Hematopoietic multipotent progenitor cell (in vitro differentiated cells): Measurements from ENCODE around the gene PTOV1. TPM values are rescaled to one million over a fixed set of nuclear protein-coding genes. Genes with fewer than 3 reads are reported as not detected.
A peak's percentile ranks its signal among the peaks of the same experiment; 100 is the strongest.

Source experiments
- DNase-seq, 3 donors: peaks; one replicate each; pipeline ENCODE4 v3.0.0-alpha.2; 2011 to 2015; ENCODE audit warnings: low read depth in 2 of 3, low spot score in 2 of 3
- total RNA-seq: library from RNA; depleted of rRNA; stranded (reverse); fragments of >200 nt; gene quantifications from one replicate; pipeline ENCODE4 v1.2.3, GENCODE V29; 2012

PTOV1 gene
- 109 TPM for total RNA-seq

DNA sequence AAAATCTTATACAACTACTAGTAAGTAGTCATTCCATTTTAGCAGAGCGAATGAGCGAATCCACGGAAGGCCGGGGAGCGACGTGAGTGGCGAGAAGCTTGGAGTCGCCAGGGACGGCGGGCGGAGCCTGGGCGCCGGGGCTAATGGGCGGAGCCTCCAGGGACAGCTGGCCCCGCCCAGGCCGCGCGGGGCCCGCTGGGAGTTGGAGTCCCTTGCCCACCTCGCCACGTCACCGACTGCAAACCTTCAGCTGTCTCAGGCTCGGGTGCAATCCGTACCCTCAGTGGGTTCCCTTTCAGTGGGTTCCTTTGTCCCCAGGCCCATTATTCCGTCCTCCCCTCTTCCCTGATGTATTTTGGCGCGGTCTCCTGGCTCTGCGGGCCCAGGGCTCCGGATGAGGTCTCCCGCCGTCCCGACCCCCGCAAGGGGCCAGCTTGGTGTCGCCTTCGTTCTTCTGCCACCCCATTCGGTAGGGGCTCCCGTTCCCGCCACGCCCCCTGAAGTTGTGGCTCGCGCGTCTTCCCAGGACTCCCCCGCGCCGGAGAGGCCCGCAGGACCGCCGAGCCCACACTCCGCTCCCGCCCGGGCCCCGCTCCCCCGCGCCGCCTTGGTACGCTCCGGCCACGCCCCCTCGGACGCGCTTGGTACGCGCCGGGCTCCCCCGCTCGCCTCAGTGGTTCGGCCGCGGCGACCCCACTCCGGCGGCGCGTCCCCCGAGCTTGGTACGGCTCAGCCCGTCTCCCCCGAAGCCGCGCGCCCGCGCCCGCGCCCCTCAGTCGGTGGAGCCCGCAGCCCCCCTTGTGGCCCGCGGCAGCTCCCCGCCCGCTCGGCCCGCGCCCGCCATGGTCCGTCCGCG lies at the start of gene PTOV1:
Gene PTOV1, plus strand, starts transcription at position 673 of the 856 bp plus-strand sequence.
- DNase-seq, result peak; percentile 77 to 94 (median 90)

GRCh38 chr19:49801401-49801888 lies 49.5 kb upstream of the PTOV1 start:
- no peak for DNase-seq

DNA sequence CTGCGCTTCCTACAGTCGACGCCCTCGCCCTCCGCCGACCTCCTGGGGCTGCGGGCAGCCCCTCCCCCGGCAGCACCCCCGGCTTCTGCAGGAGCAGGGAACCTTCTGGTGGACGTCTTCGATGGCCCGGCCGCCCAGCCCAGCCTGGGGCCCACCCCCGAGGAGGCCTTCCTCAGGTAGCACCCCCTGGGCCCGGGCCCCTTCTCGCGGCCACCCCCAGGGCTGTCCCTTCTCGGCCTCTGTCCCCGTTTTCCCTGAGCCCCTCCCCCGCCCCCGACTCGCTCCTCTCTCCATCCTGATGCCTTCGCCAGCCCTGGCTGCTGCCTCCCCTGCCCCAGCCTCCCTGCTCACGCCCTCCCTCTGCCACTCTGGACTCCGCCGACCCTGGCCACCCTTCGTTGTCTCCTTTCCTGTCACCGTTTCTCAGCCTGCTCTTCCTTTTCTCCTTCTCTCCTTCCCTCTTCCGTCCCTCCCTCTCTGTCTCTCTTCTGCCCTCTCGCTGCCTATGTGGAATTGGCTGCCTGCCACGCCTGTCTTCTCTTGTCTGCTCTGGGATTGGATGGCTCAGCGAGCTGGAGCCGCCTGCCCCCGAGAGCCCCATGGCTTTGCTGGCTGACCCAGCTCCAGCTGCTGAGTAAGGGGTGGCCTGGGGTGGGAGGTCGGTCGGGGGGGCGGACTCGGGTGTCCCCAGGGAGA lies 48.8 kb upstream of the PTOV1 start:
- no peak for DNase-seq

DNA sequence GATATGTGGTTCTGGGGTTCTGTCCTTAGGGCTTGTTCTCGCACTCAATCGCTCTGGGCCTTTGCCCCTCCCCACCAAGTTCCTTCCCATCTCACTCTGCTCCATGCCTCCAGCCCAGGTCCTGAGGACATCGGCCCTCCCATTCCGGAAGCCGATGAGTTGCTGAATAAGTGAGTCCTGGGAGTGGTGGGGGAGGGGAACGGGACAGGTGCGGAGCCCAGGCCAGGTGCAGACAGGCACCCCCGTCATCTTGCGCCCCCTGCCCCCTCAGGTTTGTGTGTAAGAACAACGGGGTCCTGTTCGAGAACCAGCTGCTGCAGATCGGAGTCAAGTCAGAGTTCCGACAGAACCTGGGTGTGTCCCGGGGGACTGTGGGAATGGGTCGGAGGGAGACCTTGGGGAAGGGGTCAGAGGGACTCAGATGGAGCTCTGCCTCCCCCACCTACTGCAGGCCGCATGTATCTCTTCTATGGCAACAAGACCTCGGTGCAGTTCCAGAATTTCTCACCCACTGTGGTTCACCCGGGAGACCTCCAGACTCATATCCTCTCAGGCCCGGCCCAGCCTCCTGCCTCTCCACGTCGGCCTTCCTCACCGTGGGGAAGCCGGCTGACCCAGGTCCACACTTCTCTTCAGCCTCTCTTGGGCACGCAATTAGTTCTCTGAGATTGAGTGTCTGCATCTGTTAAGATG lies 48.0 kb upstream of the PTOV1 start:
- DNase-seq, result no peak

DNA sequence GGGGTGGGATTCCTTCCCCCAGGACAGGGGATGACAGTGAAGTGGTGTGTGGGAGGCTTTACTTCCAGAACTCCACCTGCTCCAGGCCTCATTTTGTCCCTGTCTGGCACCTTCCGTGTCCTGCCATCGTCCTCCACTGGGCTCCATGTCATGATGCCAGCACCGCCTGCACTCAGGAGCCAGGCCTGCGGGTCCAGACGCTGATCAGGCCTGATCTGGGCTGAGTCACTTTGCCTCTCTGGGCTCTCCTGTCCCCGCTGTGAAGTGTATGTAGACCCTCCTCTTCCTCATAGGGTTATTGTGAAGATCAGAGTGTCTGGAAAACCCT lies 47.5 kb upstream of the PTOV1 start:
- DNase-seq, result no peak

- DNase-seq, result no peak
Observed at GRCh38 chr19:49805822-49806619, 44.9 kb upstream of the PTOV1 start.

DNA sequence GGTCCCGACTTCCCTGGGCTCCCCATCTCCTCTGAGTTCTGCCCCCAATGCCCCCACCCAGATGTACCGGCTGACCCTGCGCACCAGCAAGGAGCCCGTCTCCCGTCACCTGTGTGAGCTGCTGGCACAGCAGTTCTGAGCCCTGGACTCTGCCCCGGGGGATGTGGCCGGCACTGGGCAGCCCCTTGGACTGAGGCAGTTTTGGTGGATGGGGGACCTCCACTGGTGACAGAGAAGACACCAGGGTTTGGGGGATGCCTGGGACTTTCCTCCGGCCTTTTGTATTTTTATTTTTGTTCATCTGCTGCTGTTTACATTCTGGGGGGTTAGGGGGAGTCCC lies 44.4 kb upstream of the PTOV1 start:
- no peak for DNase-seq

DNA sequence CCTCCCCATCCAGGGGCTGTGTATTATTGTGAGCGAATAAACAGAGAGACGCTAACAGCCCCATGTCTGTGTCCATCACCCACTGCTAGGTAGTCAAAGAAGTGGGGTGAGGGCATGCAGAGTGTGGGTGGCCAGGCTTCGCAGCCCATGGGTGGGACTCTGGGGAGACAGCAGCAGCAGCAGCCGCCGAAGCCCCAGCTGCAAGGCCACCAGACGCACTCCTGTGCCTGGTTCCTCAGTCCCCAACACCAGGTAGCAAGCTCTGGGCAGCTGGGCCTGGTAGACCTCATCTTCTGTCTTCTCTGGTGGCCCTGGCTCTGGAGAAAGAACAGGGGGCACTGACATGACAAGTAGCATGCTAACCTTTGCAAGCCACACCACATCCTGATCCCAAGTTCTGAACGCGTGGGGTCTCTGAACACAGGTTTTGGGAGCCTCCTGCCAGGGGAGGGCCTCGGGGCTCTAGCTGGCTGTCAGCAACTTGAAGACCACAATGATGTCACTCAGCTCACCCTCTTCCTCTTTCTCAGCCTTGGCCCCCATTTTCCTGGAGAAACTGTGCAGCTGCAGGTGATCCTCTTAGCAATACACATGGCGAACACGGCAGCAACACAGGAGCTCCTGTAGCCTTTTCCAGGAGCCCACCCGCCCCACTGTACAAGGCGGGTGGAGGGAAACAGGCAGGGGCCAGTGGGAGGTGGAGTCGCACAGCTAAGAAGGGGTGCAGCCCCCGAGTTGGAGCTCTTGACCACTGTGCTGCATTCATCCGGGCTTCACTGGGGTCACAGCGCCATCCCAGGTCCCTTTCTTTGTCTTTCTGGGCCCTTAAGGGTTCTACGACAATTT lies 43.7 kb upstream of the PTOV1 start:
- DNase-seq, result peak in 2 of 3 donors; percentile 75 to 82

GRCh38 chr19:49807904-49808675 lies 42.9 kb upstream of the PTOV1 start:
- DNase-seq, result no peak

- DNase-seq, result peak; percentile 69 to 93 (median 89)
Observed at GRCh38 chr19:49808711-49809159, 42.2 kb upstream of the PTOV1 start.

GRCh38 chr19:49809160-49809940 lies 41.6 kb upstream of the PTOV1 start:
- DNase-seq, result peak in 1 of 3 donors; percentile 40

DNA sequence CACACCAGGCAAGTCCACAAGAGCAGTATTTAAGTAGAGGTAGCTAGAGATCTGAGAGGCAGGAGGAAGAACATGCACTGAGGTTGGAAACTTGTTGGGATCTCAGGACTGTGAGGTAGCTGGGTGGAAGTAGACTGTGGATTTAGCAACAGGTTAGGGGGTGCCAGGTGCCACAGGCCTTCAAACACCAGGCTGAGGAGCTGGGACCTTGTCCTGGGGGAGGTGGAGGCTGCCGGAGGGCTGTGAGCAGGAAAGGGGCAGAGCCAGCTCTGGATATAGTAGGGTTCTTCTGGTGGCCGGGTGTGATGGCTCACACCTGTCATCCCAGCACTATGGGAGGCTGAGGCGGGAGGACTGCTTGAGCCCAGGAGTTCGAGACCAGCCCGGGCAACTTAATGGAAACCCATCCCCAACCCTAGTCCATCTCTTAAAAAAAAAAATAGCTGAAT lies 41.0 kb upstream of the PTOV1 start:
- DNase-seq, result no peak

DNA sequence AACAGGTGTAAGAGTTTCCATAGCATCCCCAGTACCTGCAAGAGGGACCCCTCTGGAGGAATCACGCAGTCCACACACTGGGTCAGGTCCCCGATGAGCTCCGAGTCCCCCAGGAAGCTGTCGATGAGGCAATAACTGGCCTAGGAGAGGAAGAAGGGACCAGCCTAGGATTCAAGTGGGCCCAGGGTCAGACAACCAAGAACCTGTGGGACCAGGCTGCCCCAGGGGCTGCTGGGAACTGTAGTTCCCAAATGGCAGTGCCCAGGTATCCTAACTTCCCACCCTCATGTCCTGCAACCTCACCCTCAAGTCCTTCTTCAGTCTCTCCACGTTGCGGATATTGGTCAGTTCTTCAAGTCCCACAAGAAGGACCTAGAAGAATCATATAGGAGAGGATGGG lies 39.6 kb upstream of the PTOV1 start:
- DNase-seq, result no peak

GRCh38 chr19:49812452-49812996 lies 38.4 kb upstream of the PTOV1 start:
- DNase-seq, result no peak

DNA sequence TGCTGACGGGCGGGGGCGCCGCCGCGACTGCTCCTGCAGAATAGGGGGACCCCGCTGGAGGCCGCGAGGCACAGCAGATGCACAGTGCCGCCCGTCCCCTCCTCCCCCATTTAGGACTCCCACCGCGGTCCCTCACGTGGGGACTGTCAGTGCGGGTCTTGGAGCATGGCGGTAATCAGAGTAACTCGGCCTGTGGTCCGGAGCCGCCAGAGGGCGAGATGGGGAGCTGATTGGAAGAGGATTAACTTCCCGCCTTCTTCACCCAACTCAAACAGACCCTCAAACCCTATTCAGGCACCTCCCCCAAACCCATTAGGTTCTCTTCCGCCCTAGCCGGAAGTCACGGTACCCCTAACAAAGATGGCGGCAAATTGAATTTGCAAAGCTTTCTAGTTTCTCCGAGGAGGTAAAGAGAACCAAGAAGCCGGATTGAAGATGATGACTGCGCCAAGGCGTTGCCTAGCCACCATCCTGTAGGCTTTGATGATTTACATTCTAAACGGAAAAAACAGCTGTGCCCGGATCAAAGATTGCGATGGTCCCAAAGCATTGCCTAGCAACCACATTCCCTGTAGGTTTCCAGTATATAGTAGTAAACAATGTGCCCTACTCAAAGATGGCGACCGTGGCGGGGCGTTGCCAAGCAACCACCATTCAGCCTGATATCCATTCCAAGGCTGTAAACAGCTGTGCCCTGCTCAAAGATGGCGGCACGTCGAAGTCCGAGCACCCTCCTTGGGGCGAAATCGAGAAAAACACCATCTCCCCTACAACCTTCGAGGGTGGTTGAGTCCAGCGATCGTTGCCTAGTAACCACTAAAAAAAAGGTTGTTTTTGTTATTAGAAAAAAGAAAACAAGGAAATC lies 37.7 kb upstream of the PTOV1 start, which contains the start of gene FUZ:
Gene FUZ, minus strand, starts transcription at position 296 of the 865 bp plus-strand sequence. Its CDS starts 186 bp downstream, at position 110.
- DNase-seq, result peak; percentile 84 to 99 (median 98)

GRCh38 chr19:49814010-49814409 lies 36.9 kb upstream of the PTOV1 start:
- DNase-seq, result no peak

DNA sequence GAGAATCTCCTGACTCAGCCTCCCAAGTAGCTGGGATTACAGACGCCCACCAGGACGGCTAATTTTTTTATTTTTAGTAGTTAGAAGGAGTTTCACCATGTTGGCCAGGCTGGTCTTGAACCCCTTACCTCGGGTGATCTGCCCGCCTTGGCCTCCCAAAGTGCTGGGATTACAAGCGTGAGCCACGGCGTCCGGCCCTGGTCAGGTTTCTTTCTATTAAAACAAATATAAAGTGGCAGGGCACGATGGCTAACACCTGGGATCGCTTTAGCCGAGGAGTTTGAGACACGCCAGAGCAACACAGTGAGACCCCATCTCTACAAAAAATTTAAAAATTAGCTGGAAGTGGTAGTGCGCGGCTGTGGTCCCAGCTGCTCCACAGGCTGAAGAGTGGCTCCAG lies 34.4 kb upstream of the PTOV1 start:
- no peak for DNase-seq
